HUES64 (cell line): ENCODE results near the gene TSPAN32.
"Not testable (repeated sequence)": the region's sequence is repeated elsewhere in the genome, so short reads cannot be mapped to it uniquely, and the experiment has no call there.

Source experiments
- H3K27ac ChIP-seq: 2 replicates; pipeline ENCODE4 v1.7.0; 2013; ENCODE audit warnings: low read depth, low read length, inconsistent platforms
- H3K27me3 ChIP-seq: 2 replicates; pipeline ENCODE4 v1.6.1; 2013; ENCODE audit warnings: mild to moderate bottlenecking, low read length; ENCODE audit not compliant: insufficient read depth
- H3K36me3 ChIP-seq: 2 replicates; pipeline ENCODE4 v1.6.1; 2013; ENCODE audit warnings: mild to moderate bottlenecking, low read length; ENCODE audit not compliant: insufficient read depth
- H3K4me1 ChIP-seq: 2 replicates; pipeline ENCODE4 v1.6.1; 2013; ENCODE audit warnings: mild to moderate bottlenecking, low read length, moderate library complexity; ENCODE audit not compliant: insufficient read depth
- H3K4me3 ChIP-seq: 2 replicates; pipeline ENCODE4 v1.5.1; 2013; ENCODE audit warnings: mild to moderate bottlenecking, low read length, moderate library complexity
- H3K9ac ChIP-seq: 2 replicates; pipeline ENCODE4 v1.6.1; 2013; ENCODE audit warnings: mild to moderate bottlenecking, low read depth, low read length
- H3K9me3 ChIP-seq: 2 replicates; pipeline ENCODE4 v1.6.1; 2013; ENCODE audit warnings: low read depth, low read length; ENCODE audit not compliant: insufficient read depth
- WGBS: fragments of 150-250, 120-280 bp; methylation state at CpG from one replicate; pipeline ENCODE4 v1.1.7; 2013; ENCODE audit warnings: missing lambda C conversion rate; 5-methylcytosine and 5-hydroxymethylcytosine counted together

Gene TSPAN32

DNA sequence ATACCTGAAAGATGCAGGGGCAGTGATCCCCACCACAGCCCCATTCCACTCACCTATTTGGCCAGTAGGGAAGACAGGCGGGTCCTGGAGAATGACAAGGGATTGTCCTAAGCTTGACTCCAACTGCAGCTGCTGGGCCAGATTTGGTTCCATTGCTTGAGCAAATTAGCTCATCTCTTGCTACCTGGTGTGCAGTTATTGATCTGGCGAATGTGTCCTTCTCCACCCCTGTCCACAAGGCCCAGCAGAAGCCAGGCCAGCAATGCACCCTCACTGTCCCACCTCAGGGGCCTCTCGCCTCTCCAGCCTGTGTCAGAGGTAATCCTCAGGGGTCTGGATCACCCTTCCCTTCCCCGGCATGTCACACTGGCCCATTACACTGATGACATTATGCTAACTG lies 23.3 kb downstream of the TSPAN32 start:
- Histone ChIP-seq H3K9ac (no peak overlapping the region), H3K27ac (no peak overlapping the region), H3K9me3 (no peaks in the 10 kb centered on the region), H3K27me3 (no peaks in the 10 kb centered on the region), H3K36me3 (no peaks in the 10 kb centered on the region), H3K4me3 (no peak overlapping the region), H3K4me1 (no peaks in the 10 kb centered on the region)
- WGBS = 81% methylated on average over 4 of the region's 4 CpGs

- Histone ChIP-seq H3K4me1 (no peaks in the 10 kb centered on the region), H3K9me3 (peaks cover 4% of the 10 kb centered on the region; the same call in 1 of the 2 replicates), H3K36me3 (no peaks in the 10 kb centered on the region), H3K4me3 (no peak overlapping the region), H3K27ac (no peak overlapping the region), H3K27me3 (no peaks in the 10 kb centered on the region), H3K9ac (no peak overlapping the region)
- WGBS = 95% methylated on average over 2 of the region's 2 CpGs
Measured at GRCh38 chr11:2325719-2326118, 23.9 kb downstream of the TSPAN32 start.

DNA sequence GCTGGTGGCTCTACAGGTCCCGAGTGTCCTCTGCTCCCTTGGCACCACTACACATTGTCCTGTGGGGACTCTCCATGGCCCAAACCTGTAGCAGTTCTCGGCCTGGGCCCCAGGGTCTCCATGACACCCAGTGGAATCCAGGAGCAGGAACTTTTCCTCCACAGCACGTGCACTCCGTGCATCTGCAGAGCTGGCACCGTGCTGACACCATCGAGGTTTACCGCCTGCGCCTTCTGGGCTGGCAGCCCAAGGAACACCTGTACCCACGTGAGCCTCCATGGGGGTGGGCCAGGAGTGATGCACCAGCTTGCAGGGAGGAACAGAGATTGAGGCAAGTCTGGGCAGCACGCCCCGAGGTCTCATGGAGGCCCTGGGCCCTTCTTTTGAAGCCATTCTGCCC lies 25.2 kb downstream of the TSPAN32 start:
- no peak overlapping the region for H3K9ac ChIP-seq
- 95% methylated on average over 11 of the region's 11 CpGs for WGBS
- no peaks in the 10 kb centered on the region for H3K36me3 ChIP-seq
- no peak overlapping the region for H3K27ac ChIP-seq
- no peaks in the 10 kb centered on the region for H3K27me3 ChIP-seq
- H3K4me1 ChIP-seq = no peaks in the 10 kb centered on the region
- peaks cover 6% of the 10 kb centered on the region; the same call in 1 of the 2 replicates for H3K9me3 ChIP-seq
- no peak overlapping the region for H3K4me3 ChIP-seq

- no peaks in the 10 kb centered on the region for H3K27me3 ChIP-seq
- WGBS = 94% methylated on average over 11 of the region's 11 CpGs
- no peaks in the 10 kb centered on the region for H3K4me1 ChIP-seq
- no peaks in the 10 kb centered on the region for H3K36me3 ChIP-seq
- H3K27ac ChIP-seq = no peak overlapping the region
- peaks cover 6% of the 10 kb centered on the region; the same call in 1 of the 2 replicates for H3K9me3 ChIP-seq
- no peak overlapping the region for H3K4me3 ChIP-seq
- no peak overlapping the region for H3K9ac ChIP-seq
Measured at GRCh38 chr11:2328021-2328420, 26.2 kb downstream of the TSPAN32 start.

GRCh38 chr11:2328656-2329354 lies 27.0 kb downstream of the TSPAN32 start:
- Histone ChIP-seq H3K27ac (no peak overlapping the region), H3K4me3 (no peak overlapping the region), H3K9ac (no peak overlapping the region), H3K4me1 (no peaks in the 10 kb centered on the region), H3K9me3 (peaks cover 6% of the 10 kb centered on the region; the same call in 1 of the 2 replicates), H3K36me3 (no peaks in the 10 kb centered on the region), H3K27me3 (no peaks in the 10 kb centered on the region)
- 92% methylated on average over 15 of the region's 15 CpGs for WGBS

GRCh38 chr11:2329551-2329950 lies 27.7 kb downstream of the TSPAN32 start:
- H3K36me3 ChIP-seq = no peaks in the 10 kb centered on the region
- H3K4me3 ChIP-seq = no peak overlapping the region
- 95% methylated on average over 8 of the region's 9 CpGs for WGBS
- no peak overlapping the region for H3K27ac ChIP-seq
- no peaks in the 10 kb centered on the region for H3K4me1 ChIP-seq
- no peak overlapping the region for H3K9ac ChIP-seq
- H3K27me3 ChIP-seq = no peaks in the 10 kb centered on the region
- peaks cover 6% of the 10 kb centered on the region; the same call in 1 of the 2 replicates for H3K9me3 ChIP-seq

GRCh38 chr11:2330696-2331095 lies 28.9 kb downstream of the TSPAN32 start:
- Histone ChIP-seq H3K36me3 (no peaks in the 10 kb centered on the region), H3K27ac (no peak overlapping the region), H3K9ac (no peak overlapping the region), H3K27me3 (no peaks in the 10 kb centered on the region), H3K4me3 (no peak overlapping the region), H3K4me1 (no peaks in the 10 kb centered on the region), H3K9me3 (peaks cover 6% of the 10 kb centered on the region; the same call in 1 of the 2 replicates)
- WGBS = 93% methylated on average over 6 of the region's 6 CpGs

GRCh38 chr11:2331404-2331803 lies 29.6 kb downstream of the TSPAN32 start:
- H3K27me3 ChIP-seq = no peaks in the 10 kb centered on the region
- H3K4me1 ChIP-seq = no peaks in the 10 kb centered on the region
- no peak overlapping the region for H3K4me3 ChIP-seq
- H3K27ac ChIP-seq = no peak overlapping the region
- no peak overlapping the region for H3K9ac ChIP-seq
- WGBS = 98% methylated on average over 5 of the region's 5 CpGs
- H3K9me3 ChIP-seq = peaks cover 6% of the 10 kb centered on the region; the same call in 1 of the 2 replicates
- no peaks in the 10 kb centered on the region for H3K36me3 ChIP-seq

DNA sequence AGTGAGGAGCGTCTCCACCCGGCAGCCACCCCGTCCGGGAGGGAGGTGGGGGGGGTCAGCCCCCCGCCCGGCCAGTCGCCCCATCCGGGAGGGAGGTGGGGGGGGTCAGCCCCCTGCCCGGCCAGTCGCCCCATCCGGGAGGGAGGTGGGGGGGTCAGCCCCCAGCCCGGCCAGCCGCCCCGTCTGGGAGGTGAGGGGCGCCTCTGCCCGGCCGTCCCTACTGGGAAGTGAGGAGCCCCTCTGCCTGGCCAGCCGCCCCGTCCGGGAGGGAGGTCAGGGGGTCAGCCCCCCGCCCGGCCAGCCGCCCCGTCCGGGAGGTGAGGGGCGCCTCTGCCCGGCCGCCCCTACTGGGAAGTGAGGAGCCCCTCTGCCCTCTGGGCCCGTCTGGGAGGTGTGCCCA lies 30.8 kb downstream of the TSPAN32 start:
- H3K4me1 ChIP-seq, H3K9ac ChIP-seq, H3K36me3 ChIP-seq, H3K27ac ChIP-seq, H3K4me3 ChIP-seq, H3K27me3 ChIP-seq, H3K9me3 ChIP-seq: not testable (repeated sequence)
- WGBS = 83% methylated on average over 2 of the region's 29 CpGs

GRCh38 chr11:2333486-2334205 lies 31.8 kb downstream of the TSPAN32 start:
- H3K4me3 ChIP-seq, H3K4me1 ChIP-seq, H3K36me3 ChIP-seq, H3K27ac ChIP-seq, H3K27me3 ChIP-seq, H3K9me3 ChIP-seq, H3K9ac ChIP-seq: not testable (repeated sequence)
- WGBS = 95% methylated on average over 2 of the region's 4 CpGs

GRCh38 chr11:2335286-2335685 lies 33.5 kb downstream of the TSPAN32 start:
- H3K4me1 ChIP-seq, H3K4me3 ChIP-seq, H3K9ac ChIP-seq, H3K27me3 ChIP-seq, H3K27ac ChIP-seq, H3K36me3 ChIP-seq, H3K9me3 ChIP-seq: not testable (repeated sequence)
- WGBS = 92% methylated on average over 17 of the region's 18 CpGs
